PC-9 (cell line): ENCODE measurements around the gene CUL2. TPM values are rescaled to one million over a fixed set of nuclear protein-coding genes. Genes with fewer than 3 reads are reported as not detected.

Source experiments
- BruUV-seq: library from RNA; stranded (reverse); fragments of 400-500 nt; replicated peaks from 2 replicates; lab custom pipeline; 2021; lab: Mats Ljungman, UMichigan
- CTCF ChIA-PET: fragments of 300-600 bp; sonication (Branson Sonifier 250); formaldehyde crosslinking; loops from one replicate; lab custom pipeline; 2022; ENCODE audit warnings: antibody characterized with exemption; lab: Charles Lee
- POLR2A ChIA-PET: fragments of 300-600 bp; sonication (Branson Sonifier 250); formaldehyde crosslinking; loops from one replicate; lab custom pipeline; 2022; ENCODE audit warnings: antibody characterized with exemption; ENCODE audit not compliant: unreplicated experiment; lab: Charles Lee
- DNase-seq, 2 experiments: peaks; one replicate each; pipeline versions ENCODE4 v3.0.0 to v3.0.0-alpha.2; 2015 to 2022; ENCODE audit warnings: mixed read lengths in 1 of 2
- H2AFZ ChIP-seq: fragments of 200-600 bp; sonication (generic); 2 replicates; pipeline ENCODE4 v1.8.1; 2017; ENCODE audit warnings: antibody characterized with exemption
- H3F3A ChIP-seq: fragments of 200-600 bp; sonication (generic); 2 replicates; pipeline ENCODE4 v1.8.1; 2017; ENCODE audit warnings: antibody characterized with exemption, mild to moderate bottlenecking, low read depth; ENCODE audit not compliant: insufficient read depth
- H3K27ac ChIP-seq: fragments of 200-600 bp; sonication (generic); 2 replicates; pipeline ENCODE4 v1.6.1; 2016; ENCODE audit warnings: mixed run types
- H3K27me3 ChIP-seq: fragments of 200-600 bp; sonication (generic); 2 replicates; pipeline ENCODE4 v1.6.1; 2016; ENCODE audit warnings: low read depth, mixed run types; ENCODE audit not compliant: insufficient read depth
- H3K36me3 ChIP-seq: fragments of 200-600 bp; sonication (generic); 2 replicates; pipeline ENCODE4 v1.6.1; 2016; ENCODE audit warnings: low read depth, mixed run types
- H3K4me1 ChIP-seq: fragments of 200-600 bp; sonication (generic); replicated peaks from 2 replicates; pipeline ENCODE4 v1.6.1; 2016; ENCODE audit warnings: mixed run types; ENCODE audit not compliant: insufficient read depth
- H3K4me2 ChIP-seq: fragments of 200-600 bp; sonication (generic); 2 replicates; pipeline ENCODE4 v1.6.1; 2017; ENCODE audit warnings: mixed run types
- H3K4me3 ChIP-seq: fragments of 200-600 bp; sonication (generic); 2 replicates; pipeline ENCODE4 v1.6.1; 2016; ENCODE audit warnings: mixed run types
- H3K79me2 ChIP-seq: fragments of 200-600 bp; sonication (generic); 2 replicates; pipeline ENCODE4 v1.6.1; 2017; ENCODE audit warnings: low read depth, mixed run types
- H3K9me2 ChIP-seq: fragments of 200-600 bp; sonication (generic); 2 replicates; pipeline ENCODE4 v1.8.1; 2017; ENCODE audit warnings: mild to moderate bottlenecking; ENCODE audit not compliant: insufficient read depth
- H3K9me3 ChIP-seq: fragments of 200-600 bp; sonication (generic); 2 replicates; pipeline ENCODE4 v1.8.1; 2016; ENCODE audit warnings: low read depth; ENCODE audit not compliant: insufficient read depth
- H4K20me1 ChIP-seq: fragments of 200-600 bp; sonication (generic); 2 replicates; pipeline ENCODE4 v1.8.1; 2017; ENCODE audit not compliant: insufficient read depth
- CTCF ChIP-seq: fragments of 200-600 bp; sonication (generic); conservative IDR thresholded peaks from 2 replicates; pipeline ENCODE4 v1.6.1; 2017; ENCODE audit warnings: mixed run types, antibody characterized with exemption, mild to moderate bottlenecking, moderate library complexity
- EZH2 ChIP-seq: fragments of 200-600 bp; sonication (generic); IDR thresholded peaks from 2 replicates; pipeline ENCODE4 v1.8.0; 2017; ENCODE audit warnings: antibody characterized with exemption, low read depth
- intact Hi-C: fragments of 100-400 bp; cut with micrococcal nuclease; formaldehyde crosslinking; loops from one replicate; pipeline ENCODE4 v1.10.0; 2022; ENCODE audit not compliant: unreplicated experiment
- total RNA-seq: library from RNA; stranded (reverse); gene quantifications from 2 replicates; pipeline ENCODE4 v1.2.3, GENCODE V29; 2021

Gene CUL2
- total RNA-seq, 1 experiment from 2014 or later, result 31.5 TPM

- H3K9me2 ChIP-seq, result no peaks in the 10 kb centered on the region
- ChIA-PET CTCF (no interaction called here), POLR2A (no interaction called here)
- no TSS peak for BruUV-seq
- no peaks in the 10 kb centered on the region for H3K36me3 ChIP-seq
- H3K27ac ChIP-seq, result no peak overlapping the region
- no peaks in the 10 kb centered on the region for H4K20me1 ChIP-seq
- no peak overlapping the region for H2AFZ ChIP-seq
- no peaks in the 10 kb centered on the region for H3K4me1 ChIP-seq
- TF ChIP-seq EZH2 (no peak), CTCF (no peak)
- intact Hi-C loops, result no loop called here
- H3K79me2 ChIP-seq, result 0 out of 2 replicates have a peak, but pooled peaks cover 6% of the 10 kb centered on the region
- no peak overlapping the region for H3K4me2 ChIP-seq
- no peaks in the 10 kb centered on the region for H3K27me3 ChIP-seq
- no peaks in the 10 kb centered on the region for H3F3A ChIP-seq
- no peak overlapping the region for H3K4me3 ChIP-seq
- no peaks in the 10 kb centered on the region for H3K9me3 ChIP-seq
- no peak for DNase-seq
Observed at GRCh38 chr10:35070521-35070920, 19.6 kb downstream of the CUL2 start.

GRCh38 chr10:35063837-35064454 is 26.2 kb downstream of the CUL2 start:
- DNase-seq, result no peak
- Histone ChIP-seq H3K79me2 (no peaks in the 10 kb centered on the region), H3K4me3 (no peak overlapping the region), H4K20me1 (no peaks in the 10 kb centered on the region), H3K4me2 (no peak overlapping the region), H3K9me3 (no peaks in the 10 kb centered on the region), H2AFZ (no peak overlapping the region), H3K4me1 (0 out of 2 replicates have a peak, but pooled peaks cover 6% of the 10 kb centered on the region), H3K36me3 (no peaks in the 10 kb centered on the region), H3K27me3 (no peaks in the 10 kb centered on the region), H3F3A (no peaks in the 10 kb centered on the region; the same call in 1 of the 2 replicates), H3K27ac (no peak overlapping the region), H3K9me2 (no peaks in the 10 kb centered on the region)
- CTCF ChIA-PET, result no interaction called here
- POLR2A ChIA-PET, result no interaction called here
- intact Hi-C loops, result no loop called here
- TF ChIP-seq EZH2 (no peak), CTCF (no peak)
- no TSS peak for BruUV-seq

GRCh38 chr10:35059481-35059880 is 30.7 kb downstream of the CUL2 start:
- Histone ChIP-seq H3K36me3 (no peaks in the 10 kb centered on the region), H4K20me1 (no peaks in the 10 kb centered on the region), H2AFZ (no peak overlapping the region), H3K9me3 (no peaks in the 10 kb centered on the region), H3K79me2 (no peaks in the 10 kb centered on the region), H3K9me2 (no peaks in the 10 kb centered on the region), H3K4me3 (no peak overlapping the region), H3K4me2 (no peak overlapping the region), H3K27ac (no peak overlapping the region), H3F3A (peaks cover 6% of the 10 kb centered on the region; the same call in 1 of the 2 replicates), H3K4me1 (peaks cover 18% of the 10 kb centered on the region), H3K27me3 (no peaks in the 10 kb centered on the region)
- ChIA-PET CTCF (no interaction called here), POLR2A (no interaction called here)
- no peak for DNase-seq
- no peak for TF ChIP-seq EZH2
- TF ChIP-seq CTCF, result no peak
- intact Hi-C loops, result no loop called here
- BruUV-seq, result no TSS peak
